Panc1 (cell line): Measurements from ENCODE around the gene WDR26. TPM values are rescaled to one million over a fixed set of nuclear protein-coding genes. Genes with fewer than 3 reads are reported as not detected.
"Not testable (repeated sequence)": the region's sequence is repeated elsewhere in the genome, so short reads cannot be mapped to it uniquely, and the experiment has no call there.

Experiments
- ATAC-seq: fragments of 200-7000 bp; cut with Tn5 transposase; 2 replicates; pipeline ENCODE4 v1.9.1; 2020; ENCODE audit warnings: mild to moderate bottlenecking, moderate library complexity
- Bru-seq: library from RNA; stranded (reverse); fragments of 400-500 nt; gene quantifications from one replicate; lab custom pipeline; 2021; lab: Mats Ljungman, UMichigan
- BruChase-seq, 2 experiments: library from RNA; stranded (reverse); fragments of 400-500 nt; gene quantifications; one replicate each; lab custom pipeline; 2021; lab: Mats Ljungman, UMichigan
- BruUV-seq: library from RNA; stranded (reverse); fragments of 400-500 nt; replicated peaks from 2 replicates; lab custom pipeline; 2021; lab: Mats Ljungman, UMichigan
- CTCF ChIA-PET: fragments of 300-600 bp; sonication (Branson Sonifier 250); formaldehyde crosslinking; loops from one replicate; lab custom pipeline; 2022; ENCODE audit warnings: antibody characterized with exemption; lab: Charles Lee
- POLR2A ChIA-PET: fragments of 300-600 bp; sonication (Branson Sonifier 250); formaldehyde crosslinking; loops from one replicate; lab custom pipeline; 2022; ENCODE audit warnings: antibody characterized with exemption; lab: Charles Lee
- DNase-seq: peaks from one replicate; pipeline ENCODE4 v3.0.0-alpha.2; 2010; ENCODE audit warnings: low read depth, low spot score
- H3K27ac ChIP-seq: 2 replicates; pipeline ENCODE4 v1.5.1; 2011; ENCODE audit warnings: mild to moderate bottlenecking, low read length, inconsistent platforms
- H3K27me3 ChIP-seq: fragments of 200-500 bp; sonication (Bioruptor generic); 2 replicates; pipeline ENCODE4 v1.6.0; 2014; ENCODE audit warnings: low read length, inconsistent platforms; ENCODE audit not compliant: control insufficient read depth, insufficient read depth
- H3K36me3 ChIP-seq: fragments of 200-500 bp; sonication (Bioruptor generic); 2 replicates; pipeline ENCODE4 v1.5.1; 2014; ENCODE audit warnings: inconsistent platforms, mild to moderate bottlenecking, low read length, moderate library complexity; ENCODE audit not compliant: control insufficient read depth, insufficient read depth
- H3K4me1 ChIP-seq: 2 replicates; pipeline ENCODE4 v1.5.1; 2011; ENCODE audit warnings: inconsistent platforms, mild to moderate bottlenecking, low read length, moderate library complexity; ENCODE audit not compliant: control insufficient read depth, insufficient read depth
- H3K4me3 ChIP-seq, 2 experiments: 2 replicates each; pipeline ENCODE4 v1.5.1; 2011 to 2012; ENCODE audit warnings: low read depth in 2 of 2, low read length in 2 of 2, mild to moderate bottlenecking in 2 of 2, inconsistent platforms in 1 of 2, moderate library complexity in 1 of 2
- H3K9me3 ChIP-seq: fragments of 200-500 bp; sonication (Bioruptor generic); 2 replicates; pipeline ENCODE4 v1.5.1; 2014; ENCODE audit warnings: low read depth, mild to moderate bottlenecking, inconsistent platforms, low read length, moderate library complexity; ENCODE audit not compliant: control insufficient read depth, insufficient read depth
- CTCF ChIP-seq: fragments of 450-650 bp; IDR thresholded peaks from 2 replicates; pipeline ENCODE4 v1.5.1; 2017; ENCODE audit warnings: mild to moderate bottlenecking
- POLR2AphosphoS5 ChIP-seq: IDR thresholded peaks from 2 replicates; pipeline ENCODE4 v1.6.1; 2012; ENCODE audit warnings: mild to moderate bottlenecking, low read depth, low read length, moderate library complexity
- REST ChIP-seq, 2 experiments: IDR thresholded peaks; 2 replicates each; pipeline ENCODE4 v1.6.1; 2011 to 2012; ENCODE audit warnings: low read depth in 2 of 2, control low read depth in 1 of 2, low read length in 1 of 2, mild to moderate bottlenecking in 1 of 2, moderate library complexity in 1 of 2; ENCODE audit not compliant: insufficient read depth in 1 of 2
- SIN3A ChIP-seq: IDR thresholded peaks from 2 replicates; pipeline ENCODE4 v1.6.1; 2012; ENCODE audit warnings: low read depth, mild to moderate bottlenecking, low read length, moderate library complexity, borderline replicate concordance; ENCODE audit not compliant: insufficient read depth
- in situ Hi-C: cut with HindIII; loops from 2 replicates; pipeline ENCODE4 v1.10.0; 2016; ENCODE audit warnings: low sequenced_read_pairs, low pct_unique_long_range_greater_than_20kb
- intact Hi-C: fragments of 100-400 bp; cut with micrococcal nuclease; formaldehyde crosslinking; loops from one replicate; pipeline ENCODE4 v1.10.0; 2022; ENCODE audit not compliant: unreplicated experiment
- long read RNA-seq: library from polyadenylated mRNA; unstranded; transcript quantifications from one replicate; pipeline ENCODE4 v2.0.0, GENCODE V29; 2021; ENCODE audit not compliant: unreplicated experiment
- polyA plus RNA-seq: library from polyadenylated mRNA; unstranded; fragments of >200 nt; gene quantifications from one replicate; pipeline ENCODE4 v1.2.1, GENCODE V29; 2012; ENCODE audit warnings: missing spikeins; ENCODE audit not compliant: insufficient read length
- total RNA-seq: library from RNA; stranded (reverse); gene quantifications from one replicate; pipeline ENCODE4 v1.2.1, GENCODE V29; 2021; ENCODE audit not compliant: unreplicated experiment

WDR26 gene
- total RNA-seq (91.3 TPM), Bru-seq, nascent RNA (percentile 97 among the genes with signal in this experiment), BruChase-seq, experiment 1, labeled RNA remaining after a 2-hour chase (percentile 96 among the genes with signal in this experiment), BruChase-seq, experiment 2, labeled RNA remaining after a 6-hour chase (percentile 97 among the genes with signal in this experiment)
- polyA plus RNA-seq = 56.8 TPM
- long read RNA-seq, full-length matches to known transcripts = 38 of 106 reads
- long read RNA-seq, partial matches to known transcripts = 7 of 106 reads
- long read RNA-seq, other reads (novel, unspliced or antisense) = 61 of 106 reads

GRCh38 chr1:224434691-224435317, at the start of gene WDR26:
WDR26 (minus strand) TSS chr1:224434797.
- in situ Hi-C loops = no loop called here
- H3K27ac ChIP-seq = peak within 1 kb of the TSS; percentile 94
- peak; percentile 97 for ATAC-seq
- H3K4me3 ChIP-seq = peak within 1 kb of the TSS; percentile 90 to 92
- CTCF ChIA-PET = interaction anchor here (0.6 kb wide), 1 partner anchor 56 kb away, joined by 3 read pairs; no protein-coding TSS in a partner anchor
- H3K36me3 ChIP-seq = peaks cover 19% of the 10 kb centered on the region
- intact Hi-C loops = no loop called here
- no TSS peak for BruUV-seq
- TF ChIP-seq SIN3A = peak; percentile 82; the same call in 1 of the 2 replicates
- TF ChIP-seq REST (IDR thresholded peaks at IDR 0.05; ENCODE audit: insufficient read depth in 1 of 2, low read depth in 2 of 2, low read length in 1 of 2) = 0 out of 4 replicates have a peak, but pooled peaks of 1 of the 2 experiments have one; percentile 27
- peak; percentile 84 for TF ChIP-seq POLR2AphosphoS5
- TF ChIP-seq CTCF = no peak
- H3K9me3 ChIP-seq = no peaks in the 10 kb centered on the region
- POLR2A ChIA-PET = interaction anchor here (0.5 kb wide), 2 partner anchors 292 to 1723 kb away, joined by 3 to 8 read pairs; partner anchors contain the start of gene AIDA
- no peaks in the 10 kb centered on the region for H3K27me3 ChIP-seq
- peaks cover 38% of the 10 kb centered on the region for H3K4me1 ChIP-seq
- DNase-seq = no peak

- intact Hi-C loops, ATAC-seq, H3K4me3 ChIP-seq, BruUV-seq, in situ Hi-C loops, H3K9me3 ChIP-seq, H3K27ac ChIP-seq, H3K36me3 ChIP-seq, H3K27me3 ChIP-seq, H3K4me1 ChIP-seq, DNase-seq: not testable (repeated sequence)
- ChIA-PET POLR2A (interaction anchor here (0.7 kb wide), 1 partner anchor 252 kb away, joined by 9 read pairs; no protein-coding TSS in a partner anchor), CTCF (interaction anchor here (0.7 kb wide), 1 partner anchor 127 kb away, joined by 3 read pairs; the partner anchor contains the start of gene CNIH4)
Measured at GRCh38 chr1:224483206-224483605, 48.6 kb upstream of the WDR26 start.
